HG02970 (cell line): ENCODE results near the gene CTXND2.
A peak's percentile ranks its signal among the peaks of the same experiment; 100 is the strongest.
"Not testable (repeated sequence)": the region's sequence is repeated elsewhere in the genome, so short reads cannot be mapped to it uniquely, and the experiment has no call there.

ENCODE experiments used
- ATAC-seq: cut with Tn5 transposase; IDR thresholded peaks from one replicate; pipeline ENCODE4 v1.9.1; 2021; ENCODE audit warnings: mild to moderate bottlenecking, moderate library complexity, moderate number of reproducible peaks; ENCODE audit not compliant: unreplicated experiment, low FRiP score

CTXND2 gene

GRCh38 chr1:150888727-150889126 is 1.8 kb downstream of the CTXND2 start:
- ATAC-seq: no peak

- ATAC-seq: no peak
Measured at GRCh38 chr1:150890033-150890416, 3.1 kb downstream of the CTXND2 start.

GRCh38 chr1:150893336-150893913 is 6.5 kb downstream of the CTXND2 start:
- ATAC-seq: no peak

- ATAC-seq: no peak
Measured at GRCh38 chr1:150895618-150896017, 8.7 kb downstream of the CTXND2 start.

GRCh38 chr1:150899795-150900194 is 12.9 kb downstream of the CTXND2 start:
- not testable (repeated sequence) for ATAC-seq

GRCh38 chr1:150902346-150902745 is 15.4 kb downstream of the CTXND2 start:
- no peak for ATAC-seq

GRCh38 chr1:150902751-150903150 is 15.8 kb downstream of the CTXND2 start:
- ATAC-seq: no peak

- no peak for ATAC-seq
Measured at GRCh38 chr1:150905301-150905700, 18.4 kb downstream of the CTXND2 start.

GRCh38 chr1:150906329-150906728 is 19.4 kb downstream of the CTXND2 start:
- no peak for ATAC-seq

- no peak for ATAC-seq
Measured at GRCh38 chr1:150906813-150907212, 19.9 kb downstream of the CTXND2 start.

- ATAC-seq: no peak
Measured at GRCh38 chr1:150909585-150910180, 22.7 kb downstream of the CTXND2 start.

GRCh38 chr1:150912623-150913022 is 25.7 kb downstream of the CTXND2 start:
- ATAC-seq: no peak

- ATAC-seq: no peak
Measured at GRCh38 chr1:150917387-150917786, 30.5 kb downstream of the CTXND2 start.

GRCh38 chr1:150922519-150922975 is 35.6 kb downstream of the CTXND2 start:
- ATAC-seq: no peak

GRCh38 chr1:150925080-150925479 is 38.1 kb downstream of the CTXND2 start:
- no peak for ATAC-seq

GRCh38 chr1:150926097-150926741 is 39.3 kb downstream of the CTXND2 start, which contains the start of gene SETDB1:
Gene SETDB1, plus strand, starts transcription at chr1:150926363. Its CDS starts 1,352 bp downstream, at chr1:150927715.
- ATAC-seq: peak; percentile 93

- ATAC-seq: no peak
Measured at GRCh38 chr1:150927624-150928023, 40.7 kb downstream of the CTXND2 start.

GRCh38 chr1:150928286-150928685 is 41.4 kb downstream of the CTXND2 start:
- no peak for ATAC-seq

GRCh38 chr1:150928775-150929174 is 41.8 kb downstream of the CTXND2 start:
- not testable (repeated sequence) for ATAC-seq

GRCh38 chr1:150931773-150932172 is 44.8 kb downstream of the CTXND2 start:
- ATAC-seq: no peak

- no peak for ATAC-seq
Measured at GRCh38 chr1:150944856-150945255, 57.9 kb downstream of the CTXND2 start.

GRCh38 chr1:150954708-150955107 is 67.8 kb downstream of the CTXND2 start:
- no peak for ATAC-seq
